GM18870 (cell line): Measurements from ENCODE around the gene C3orf70.

Experiments
- ATAC-seq: cut with Tn5 transposase; IDR thresholded peaks from one replicate; pipeline ENCODE4 v1.9.1; 2021; ENCODE audit warnings: moderate library complexity; ENCODE audit not compliant: unreplicated experiment

C3orf70 gene

GRCh38 chr3:185056908-185057307 lies 96.0 kb downstream of the C3orf70 start:
- ATAC-seq: no peak

DNA sequence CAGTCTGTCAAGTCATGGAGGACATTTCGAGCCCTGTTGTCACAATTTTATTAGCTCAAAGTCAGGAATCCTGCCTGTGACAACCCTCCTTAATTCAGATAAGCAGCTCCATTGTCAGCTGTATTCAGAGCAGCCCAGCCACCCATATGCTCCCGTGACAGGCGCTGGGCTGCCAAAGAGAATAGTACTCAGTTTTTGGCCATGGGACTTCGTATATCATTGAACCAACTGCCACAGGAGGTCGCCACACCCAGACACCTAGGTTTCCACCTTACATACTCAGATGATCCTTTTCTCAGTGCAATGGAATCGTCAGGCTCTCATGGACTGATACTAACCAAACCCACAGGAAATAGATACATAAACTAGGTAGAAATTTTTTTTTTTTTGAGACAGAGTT lies 100.2 kb downstream of the C3orf70 start:
- no peak for ATAC-seq

DNA sequence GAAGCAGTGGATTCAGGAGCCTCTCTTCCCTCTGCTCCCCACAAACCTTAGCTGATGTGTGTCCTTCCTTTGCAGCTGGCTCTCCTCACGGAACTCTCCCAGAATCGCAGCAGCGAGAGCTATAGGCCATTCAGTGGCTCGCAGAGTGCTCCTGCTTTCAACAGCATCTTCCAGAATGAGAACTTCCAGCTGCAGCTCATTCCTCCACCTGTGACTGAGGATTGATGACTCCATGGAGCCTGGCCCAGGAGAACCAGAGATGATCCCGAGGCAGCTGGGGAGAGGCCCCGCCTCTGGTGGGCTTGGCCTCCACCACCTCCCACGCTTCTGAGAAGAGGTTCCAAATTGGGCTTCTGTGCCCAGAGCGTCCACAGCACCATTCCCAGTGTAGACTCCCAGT lies 101.1 kb downstream of the C3orf70 start:
- ATAC-seq: no peak

- ATAC-seq: no peak
Measured at GRCh38 chr3:185049710-185050109, 103.2 kb downstream of the C3orf70 start.

GRCh38 chr3:185046603-185047002 lies 106.3 kb downstream of the C3orf70 start:
- ATAC-seq: no peak

DNA sequence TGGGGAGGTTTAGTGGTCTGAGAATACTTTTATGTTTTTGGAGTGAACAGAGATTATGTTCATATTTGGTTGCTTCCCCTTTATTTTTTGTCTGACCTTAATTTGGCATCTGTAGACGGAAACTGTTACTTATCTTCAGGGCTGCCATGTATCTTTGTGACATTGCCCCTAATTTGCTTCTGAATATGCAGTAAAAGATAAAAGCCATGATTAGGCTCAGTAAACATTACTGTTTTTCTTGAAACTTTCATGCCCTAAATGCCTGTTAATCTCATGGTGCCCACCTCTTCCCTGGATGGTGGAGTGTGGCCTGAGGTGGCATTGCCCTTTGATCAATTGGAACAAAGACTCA lies 106.7 kb downstream of the C3orf70 start:
- ATAC-seq: no peak

GRCh38 chr3:185042312-185043050 lies 110.4 kb downstream of the C3orf70 start:
- no peak for ATAC-seq

DNA sequence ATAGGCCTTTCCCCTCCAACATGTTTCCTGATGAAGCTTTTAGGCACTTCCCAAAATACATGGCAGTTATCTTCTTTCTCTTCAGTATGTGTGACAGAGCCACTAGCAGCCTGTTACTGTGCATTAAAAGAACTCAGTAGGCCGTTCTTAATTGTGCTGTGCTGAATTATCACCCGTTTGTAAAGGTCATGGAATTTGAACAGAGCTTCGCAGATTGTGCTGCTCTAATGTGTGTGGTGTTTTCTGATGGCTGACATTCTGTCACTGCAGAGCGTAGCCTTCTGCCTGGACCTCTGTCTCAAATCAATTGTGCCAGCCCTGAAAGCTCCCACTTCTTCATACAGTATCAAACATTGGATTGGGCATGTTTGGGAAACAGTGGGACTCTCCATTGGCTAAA lies 111.3 kb downstream of the C3orf70 start:
- ATAC-seq: no peak

DNA sequence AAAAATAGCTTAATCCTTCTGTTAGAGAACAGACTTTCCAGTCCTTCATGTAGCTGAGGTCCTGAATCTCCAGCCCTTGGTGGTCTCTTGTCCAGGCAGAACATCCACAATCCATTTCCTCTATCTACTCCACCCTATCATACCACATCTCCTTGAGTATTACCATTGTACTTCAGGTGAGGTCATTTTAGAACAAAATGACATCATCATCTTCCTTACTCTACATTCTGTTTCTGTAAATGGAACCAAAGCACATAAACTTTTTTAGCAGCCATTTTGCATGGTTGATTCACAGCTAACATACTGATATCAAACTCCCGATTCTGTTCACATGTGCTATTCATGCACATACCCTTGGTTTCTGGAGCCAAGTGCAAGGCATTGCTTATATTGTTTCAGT lies 112.4 kb downstream of the C3orf70 start:
- ATAC-seq: no peak

DNA sequence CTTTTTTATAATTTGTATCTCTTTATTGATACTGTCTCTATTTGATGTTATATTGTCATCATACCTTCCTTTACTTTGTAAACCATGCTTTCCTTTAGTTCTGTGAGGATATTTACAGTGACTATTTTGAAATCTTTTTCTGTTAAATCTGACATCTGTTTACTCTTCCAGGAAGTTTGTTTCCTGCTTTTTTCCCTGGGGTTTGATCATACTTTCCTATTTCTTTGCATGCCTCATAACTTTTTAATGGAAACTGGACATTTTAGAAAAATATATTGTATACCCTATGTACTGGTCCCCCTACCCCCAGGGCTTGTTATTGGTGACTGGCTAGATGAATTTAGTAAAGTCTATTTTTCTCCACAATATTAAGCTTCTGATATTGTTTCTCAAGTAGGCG lies 115.1 kb downstream of the C3orf70 start:
- no peak for ATAC-seq

GRCh38 chr3:185030951-185031350 lies 121.9 kb downstream of the C3orf70 start:
- no peak for ATAC-seq

- no peak for ATAC-seq
Measured at GRCh38 chr3:185030399-185030798, 122.5 kb downstream of the C3orf70 start.

- ATAC-seq: no peak
Measured at GRCh38 chr3:185029086-185029485, 123.8 kb downstream of the C3orf70 start.

DNA sequence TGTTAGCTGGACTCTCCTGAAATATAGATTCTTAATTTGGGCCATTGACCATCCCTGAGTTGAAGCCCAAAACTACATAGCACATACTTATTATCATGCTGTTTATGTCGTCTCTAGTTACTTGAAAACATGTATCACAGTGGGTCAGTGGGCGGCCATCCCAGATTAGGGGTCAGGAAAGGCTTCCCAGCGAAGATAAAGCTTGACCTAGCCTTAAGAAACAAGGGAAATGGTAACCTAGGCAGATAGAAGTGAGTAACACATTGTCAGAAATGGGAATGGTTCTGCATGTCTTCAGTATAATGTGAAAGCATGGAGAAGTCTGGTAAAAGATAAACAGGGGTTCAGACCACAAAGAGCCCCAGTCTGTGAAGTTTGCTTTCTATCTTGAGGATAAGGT lies 124.7 kb downstream of the C3orf70 start:
- no peak for ATAC-seq
